GM21737 (cell line): ENCODE results near the gene USP48.

Source experiments
- ATAC-seq: cut with Tn5 transposase; IDR thresholded peaks from one replicate; pipeline ENCODE4 v1.9.1; 2021; ENCODE audit warnings: mild to moderate bottlenecking, moderate library complexity; ENCODE audit not compliant: unreplicated experiment

Gene USP48

DNA sequence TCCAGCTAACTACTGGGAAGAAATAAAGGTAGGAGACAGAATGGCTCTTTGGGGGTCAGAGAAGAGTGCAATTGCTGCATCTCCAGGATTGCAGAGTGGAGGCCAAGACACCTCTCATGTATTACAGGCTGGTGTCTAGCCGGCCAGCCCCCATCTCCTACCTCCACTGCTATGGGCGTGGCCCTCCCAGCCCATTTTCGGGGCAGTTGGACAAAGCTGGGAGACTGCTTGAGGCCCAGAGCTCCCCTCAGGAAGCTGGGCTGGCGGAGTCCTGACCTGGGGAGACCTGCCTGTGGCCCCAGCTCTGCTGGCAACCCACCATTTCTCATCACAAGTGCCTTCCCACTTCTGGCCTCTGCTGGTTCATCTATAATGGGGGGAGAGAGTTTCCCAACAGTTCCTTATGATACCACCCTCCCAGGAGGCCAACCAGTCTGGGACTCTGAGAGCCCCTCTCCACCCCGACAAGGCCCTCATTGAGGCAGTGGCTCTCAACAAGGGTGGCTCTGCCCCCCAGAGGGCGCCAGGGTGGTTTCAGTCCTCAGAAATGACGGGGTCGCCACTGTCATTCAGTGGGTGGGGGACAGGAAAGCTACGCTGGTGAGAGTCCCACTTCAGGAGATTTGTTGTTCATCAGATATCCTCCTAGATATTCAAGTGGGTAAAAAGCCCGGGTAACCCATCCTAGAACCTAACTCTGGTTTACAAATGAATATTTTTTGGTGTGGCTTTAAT is 125.3 kb downstream of the USP48 start:
- ATAC-seq, result no peak

GRCh38 chr1:21655748-21656147 is 127.2 kb downstream of the USP48 start:
- no peak for ATAC-seq

- no peak for ATAC-seq
These were observed 127.7 kb downstream of the USP48 start for GRCh38 chr1:21655259-21655658.

GRCh38 chr1:21654209-21654608 is 128.7 kb downstream of the USP48 start:
- no peak for ATAC-seq

GRCh38 chr1:21653744-21654100 is 129.2 kb downstream of the USP48 start:
- no peak for ATAC-seq

GRCh38 chr1:21652937-21653743 is 129.8 kb downstream of the USP48 start:
- ATAC-seq, result no peak

- ATAC-seq, result no peak
These were observed 130.6 kb downstream of the USP48 start for GRCh38 chr1:21652101-21652936.

GRCh38 chr1:21651214-21652042 is 131.5 kb downstream of the USP48 start:
- ATAC-seq, result no peak

DNA sequence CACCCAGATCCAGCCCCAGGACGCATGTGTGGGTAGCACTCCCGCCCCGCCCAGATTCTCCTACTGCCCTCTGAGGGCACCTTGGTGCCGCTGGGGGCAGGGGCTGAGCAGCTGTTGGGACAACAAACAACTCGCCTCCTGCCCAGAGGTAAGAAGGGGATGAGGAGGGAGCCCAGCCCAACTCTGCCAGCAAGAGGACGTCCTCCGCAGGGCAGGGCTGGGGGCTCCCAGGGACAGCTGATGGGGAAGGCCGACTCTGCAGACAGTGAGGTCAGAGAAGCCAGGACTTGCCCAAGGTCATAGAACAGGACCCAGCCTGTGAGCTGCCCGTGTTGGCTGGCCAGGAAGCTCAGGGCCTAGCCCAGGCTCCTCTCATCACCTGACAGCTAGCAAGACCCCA is 132.5 kb downstream of the USP48 start:
- no peak for ATAC-seq

- no peak for ATAC-seq
These were observed 133.6 kb downstream of the USP48 start for GRCh38 chr1:21649315-21649714.

DNA sequence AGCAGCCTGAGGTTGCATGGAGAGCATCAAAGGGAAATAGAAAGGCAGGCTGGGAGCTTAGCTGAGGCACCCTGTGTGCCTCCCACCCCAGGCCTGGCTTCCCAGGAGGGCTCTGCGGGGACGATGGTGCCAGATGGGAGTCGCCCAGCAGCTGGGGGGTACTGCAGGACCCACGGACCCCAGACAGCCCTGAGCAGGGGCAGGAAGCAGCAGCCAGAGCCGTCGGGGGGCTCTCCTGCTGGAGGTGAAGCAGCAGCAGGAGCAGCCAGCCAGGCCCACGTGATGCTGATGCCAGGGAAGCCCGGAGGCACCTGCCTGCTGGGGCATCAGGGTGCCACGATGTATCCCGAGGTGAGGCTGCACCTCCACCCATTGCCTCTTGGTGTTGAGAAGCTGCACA is 134.2 kb downstream of the USP48 start:
- no peak for ATAC-seq

DNA sequence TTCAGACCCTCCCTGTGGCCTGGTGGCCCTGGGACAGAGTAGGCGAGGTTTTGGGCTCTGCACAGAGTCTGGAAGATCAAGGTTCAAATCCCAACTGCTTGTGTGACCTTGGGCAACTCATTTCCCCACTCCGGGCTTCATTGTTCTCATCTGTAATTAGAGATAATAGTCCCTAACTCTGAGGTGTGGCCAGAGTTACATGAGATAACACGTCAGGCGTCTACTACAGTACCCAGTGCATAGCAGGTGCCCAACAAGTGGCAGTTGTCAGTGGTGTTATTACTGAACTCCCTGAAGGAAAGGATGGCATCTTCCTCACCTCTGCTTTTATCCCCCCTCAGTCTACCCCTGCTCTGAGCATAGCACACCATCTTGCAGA is 134.6 kb downstream of the USP48 start:
- ATAC-seq, result no peak

DNA sequence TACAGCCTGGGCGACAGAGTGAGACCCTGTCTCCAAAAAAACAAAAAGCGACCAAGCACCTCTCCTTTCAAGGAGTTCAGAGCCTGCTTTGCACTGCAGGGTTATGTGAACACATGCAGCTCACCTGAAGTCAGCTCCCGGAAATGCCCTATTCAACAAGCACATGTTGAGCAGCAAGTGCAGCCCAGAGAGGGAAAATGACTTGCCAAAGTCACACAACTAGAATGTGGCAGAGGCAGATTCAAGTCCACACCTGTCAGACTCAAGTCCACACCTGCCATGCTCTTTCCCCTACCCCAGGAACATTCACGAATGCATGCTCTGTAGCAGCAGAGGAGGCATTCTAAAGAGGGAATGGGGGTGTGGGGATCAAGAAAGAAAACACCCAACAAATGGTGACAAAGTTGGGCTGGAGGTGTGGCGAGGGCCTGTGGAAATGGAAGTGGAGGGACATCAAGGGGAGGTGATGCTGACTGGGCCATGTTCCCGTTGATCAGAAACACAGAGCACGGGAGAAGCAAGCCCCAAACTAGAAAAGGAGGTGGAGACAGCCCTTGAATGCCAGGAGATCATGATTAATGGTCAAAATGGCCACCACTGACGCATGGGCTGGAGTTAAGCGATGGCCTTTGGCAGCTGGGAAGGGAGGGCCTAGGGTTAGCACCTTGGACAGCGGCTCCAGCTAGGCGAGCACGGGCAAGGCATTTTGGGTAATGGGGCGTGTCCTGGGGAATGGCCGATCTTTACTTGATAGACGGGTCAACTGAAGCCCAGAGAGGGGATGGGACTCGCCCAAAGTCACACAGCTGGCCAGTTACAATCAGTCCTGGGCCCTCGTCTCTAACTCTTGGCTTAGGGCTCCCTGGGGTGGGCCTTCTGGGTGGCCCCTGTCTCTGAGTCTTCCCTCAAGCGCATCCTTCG is 135.3 kb downstream of the USP48 start:
- no peak for ATAC-seq

GRCh38 chr1:21645550-21645949 is 137.4 kb downstream of the USP48 start:
- ATAC-seq, result no peak

DNA sequence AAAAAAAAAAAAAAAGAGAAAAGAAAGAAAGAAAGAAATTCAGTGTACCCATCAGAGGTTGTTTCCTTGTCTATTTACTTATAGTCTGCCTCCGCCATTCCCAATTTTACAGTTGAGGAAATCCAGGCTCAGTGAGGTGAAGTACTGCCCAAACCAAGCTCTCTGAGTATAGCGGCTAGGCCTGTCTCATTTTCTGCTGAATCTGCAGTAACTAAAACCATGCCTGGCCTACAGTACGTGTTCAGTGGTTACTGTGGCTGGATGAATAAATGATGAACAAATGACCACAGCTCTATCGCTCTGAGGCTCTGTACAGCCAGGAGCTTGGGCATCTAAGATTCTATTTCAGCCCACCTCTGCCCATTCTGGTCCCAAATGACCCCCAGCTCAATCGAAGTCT is 138.0 kb downstream of the USP48 start:
- no peak for ATAC-seq

- ATAC-seq, result no peak
These were observed 138.6 kb downstream of the USP48 start for GRCh38 chr1:21644348-21644747.

- ATAC-seq, result no peak
These were observed 139.3 kb downstream of the USP48 start for GRCh38 chr1:21643624-21644023.

DNA sequence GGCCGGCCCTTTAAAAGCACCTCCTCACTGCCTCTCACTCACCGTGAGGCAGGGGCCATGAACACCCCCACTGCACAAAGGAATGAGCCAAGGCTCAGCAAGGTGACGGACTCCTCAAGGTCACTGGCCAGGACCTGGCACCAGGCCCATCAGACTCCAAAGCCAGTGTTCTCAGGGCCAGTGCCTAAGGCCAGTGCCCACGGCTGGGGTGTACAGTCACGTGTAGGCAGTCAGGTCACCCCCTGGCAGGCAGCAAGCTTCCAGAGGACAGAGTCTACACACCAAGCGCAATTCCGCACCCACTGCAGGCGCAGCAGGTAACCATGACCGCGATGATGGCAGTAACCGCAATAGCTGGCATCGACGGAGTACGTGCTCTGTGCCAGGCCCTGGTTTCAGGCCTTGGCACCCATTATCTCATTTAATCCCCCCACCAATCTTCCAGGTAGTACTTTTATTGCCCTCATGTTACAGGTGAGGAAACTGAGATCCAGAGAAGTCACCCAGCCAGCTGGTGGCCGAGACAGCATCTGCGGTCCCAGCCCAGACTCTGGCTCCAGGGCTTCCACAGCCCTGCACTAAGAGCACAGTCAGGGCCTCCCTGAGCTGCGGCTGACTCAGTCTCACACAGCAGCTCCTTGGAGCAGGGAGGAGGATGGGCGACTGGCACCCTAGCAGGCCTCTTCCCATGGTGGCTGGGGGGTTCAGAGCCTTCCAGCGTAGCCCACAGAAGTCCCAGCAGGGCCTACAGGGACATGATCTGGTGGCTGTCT is 140.8 kb downstream of the USP48 start:
- no peak for ATAC-seq

- no peak for ATAC-seq
These were observed 141.4 kb downstream of the USP48 start for GRCh38 chr1:21641537-21641936.
